Trophoblast cell (in vitro differentiated cells and primary cell): ENCODE results near the gene RIPOR2.

Experiments used
- DNase-seq, 2 donors: peaks; one replicate each; pipeline ENCODE4 v3.0.0-alpha.2; 2016
- H2AFZ ChIP-seq: 2 replicates; pipeline ENCODE4 v1.6.1; 2013; ENCODE audit warnings: low read length, moderate library complexity, mild to moderate bottlenecking; ENCODE audit not compliant: insufficient read depth, poor library complexity
- H2AK5ac ChIP-seq: 2 replicates; pipeline ENCODE4 v1.6.1; 2013; ENCODE audit warnings: mild to moderate bottlenecking, low read length
- H2BK120ac ChIP-seq: 2 replicates; pipeline ENCODE4 v1.6.1; 2013; ENCODE audit warnings: low read length, mild to moderate bottlenecking, moderate library complexity; ENCODE audit not compliant: insufficient read depth, poor library complexity
- H2BK12ac ChIP-seq: 2 replicates; pipeline ENCODE4 v1.6.1; 2013; ENCODE audit warnings: mild to moderate bottlenecking, low read length, moderate library complexity
- H2BK5ac ChIP-seq: 2 replicates; pipeline ENCODE4 v1.6.1; 2013; ENCODE audit warnings: low read length, low read depth, moderate library complexity, mild to moderate bottlenecking; ENCODE audit not compliant: poor library complexity
- H3K14ac ChIP-seq: 2 replicates; pipeline ENCODE4 v1.6.1; 2013; ENCODE audit warnings: mild to moderate bottlenecking, low read length
- H3K18ac ChIP-seq: 2 replicates; pipeline ENCODE4 v1.6.1; 2013; ENCODE audit warnings: mild to moderate bottlenecking, low read length
- H3K23ac ChIP-seq: 2 replicates; pipeline ENCODE4 v1.6.1; 2013; ENCODE audit warnings: low read length
- H3K27ac ChIP-seq: 2 replicates; pipeline ENCODE4 v1.5.1; 2013; ENCODE audit warnings: low read depth, mild to moderate bottlenecking, inconsistent platforms, low read length, moderate library complexity
- H3K27me3 ChIP-seq: 2 replicates; pipeline ENCODE4 v1.6.1; 2013; ENCODE audit warnings: inconsistent platforms, mild to moderate bottlenecking, low read length, moderate library complexity; ENCODE audit not compliant: insufficient read depth
- H3K36me3 ChIP-seq, 2 experiments: 1 replicate in 1 of 2; 2 replicates in 1 of 2; pipeline ENCODE4 v1.6.1; 2013; ENCODE audit warnings: low read length in 2 of 2, mild to moderate bottlenecking in 2 of 2, moderate library complexity in 1 of 2; ENCODE audit not compliant: insufficient read depth in 2 of 2, control insufficient read depth in 1 of 2
- H3K4ac ChIP-seq: 2 replicates; pipeline ENCODE4 v1.6.1; 2013; ENCODE audit warnings: low read depth, mild to moderate bottlenecking, low read length, moderate library complexity
- H3K4me1 ChIP-seq, 2 experiments: 1 replicate in 1 of 2; 2 replicates in 1 of 2; pipeline ENCODE4 v1.6.1; 2013; ENCODE audit warnings: low read length in 2 of 2, mild to moderate bottlenecking in 2 of 2, moderate library complexity in 1 of 2; ENCODE audit not compliant: insufficient read depth in 2 of 2, control insufficient read depth in 1 of 2
- H3K4me2 ChIP-seq: 2 replicates; pipeline ENCODE4 v1.6.1; 2013; ENCODE audit warnings: inconsistent platforms, mild to moderate bottlenecking, low read length, moderate library complexity
- H3K4me3 ChIP-seq: 2 replicates; pipeline ENCODE4 v1.5.1; 2013; ENCODE audit warnings: mild to moderate bottlenecking, low read depth, low read length, inconsistent platforms
- H3K79me1 ChIP-seq: one replicate; pipeline ENCODE4 v1.6.1; 2013; ENCODE audit warnings: low read length
- H3K79me2 ChIP-seq: 2 replicates; pipeline ENCODE4 v1.6.1; 2013; ENCODE audit warnings: low read length, mild to moderate bottlenecking; ENCODE audit not compliant: control insufficient read depth, insufficient read depth, poor library complexity
- H3K9ac ChIP-seq: 2 replicates; pipeline ENCODE4 v1.6.1; 2013; ENCODE audit warnings: mild to moderate bottlenecking, low read length
- H3K9me3 ChIP-seq: 2 replicates; pipeline ENCODE4 v1.6.1; 2013; ENCODE audit warnings: low read depth, mild to moderate bottlenecking, control low read depth, inconsistent platforms, low read length; ENCODE audit not compliant: insufficient read depth
- H4K12ac ChIP-seq: 2 replicates; pipeline ENCODE4 v1.6.1; 2013; ENCODE audit warnings: low read depth, mild to moderate bottlenecking, low read length, moderate library complexity
- H4K8ac ChIP-seq: 2 replicates; pipeline ENCODE4 v1.6.1; 2013; ENCODE audit warnings: low read depth, mild to moderate bottlenecking, low read length, moderate library complexity
- H4K91ac ChIP-seq: one replicate; pipeline ENCODE4 v1.6.1; 2013; ENCODE audit warnings: low read depth, mild to moderate bottlenecking, low read length, moderate library complexity
- WGBS: extraction: QIAGEN DNeasy Blood & Tissue Kit; methylation state at CpG from one replicate; pipeline ENCODE4 v1.1.7; 2013; ENCODE audit warnings: missing lambda C conversion rate; ENCODE audit not compliant: insufficient read length, insufficient coverage; ENCODE audit errors: extremely low coverage; 5-methylcytosine and 5-hydroxymethylcytosine counted together

Gene RIPOR2

DNA sequence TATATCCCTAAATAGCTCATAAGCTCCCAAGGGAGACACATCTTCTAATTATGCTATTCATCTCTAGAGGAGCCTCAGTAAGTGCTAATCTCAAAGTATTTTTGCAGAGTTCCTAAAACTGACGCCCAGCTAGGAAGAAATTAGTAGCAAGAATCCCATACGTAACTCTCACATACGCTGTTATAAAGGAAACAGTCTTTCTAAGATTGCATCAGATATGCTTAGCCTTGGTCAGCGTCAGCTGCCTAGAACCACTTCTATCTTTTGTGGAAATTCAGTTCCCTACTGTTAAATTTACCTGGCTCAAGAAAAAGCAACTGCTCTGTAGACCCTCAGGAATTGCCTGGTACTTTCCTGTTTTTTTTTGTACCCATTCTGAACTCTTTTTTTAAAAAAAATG is 13.6 kb downstream of the RIPOR2 start:
- no peak overlapping the region for H3K4me3 ChIP-seq
- H3K14ac ChIP-seq, result no peak overlapping the region
- H3K23ac ChIP-seq, result no peak overlapping the region
- no peak overlapping the region for H4K12ac ChIP-seq
- no peaks in the 10 kb centered on the region for H3K9me3 ChIP-seq
- H4K91ac ChIP-seq, result no peak overlapping the region
- H2AFZ ChIP-seq, result no peak overlapping the region
- H3K18ac ChIP-seq, result no peak overlapping the region
- no peak overlapping the region for H2BK5ac ChIP-seq
- peaks cover 6 to 18% of the 10 kb centered on the region in 2 experiments for H3K4me1 ChIP-seq
- H3K27me3 ChIP-seq, result no peaks in the 10 kb centered on the region
- no peak overlapping the region for H3K4ac ChIP-seq
- no CpG with 5 or more reads among the region's 4 CpGs for WGBS
- no peaks in the 10 kb centered on the region for H3K36me3 ChIP-seq
- no peak overlapping the region for H4K8ac ChIP-seq
- H2BK12ac ChIP-seq, result no peak overlapping the region
- no peak overlapping the region for H3K4me2 ChIP-seq
- no peak overlapping the region for H3K9ac ChIP-seq
- no peak overlapping the region for H2AK5ac ChIP-seq
- peaks cover 7% of the 10 kb centered on the region for H3K79me1 ChIP-seq
- no peak for DNase-seq
- H2BK120ac ChIP-seq, result no peak overlapping the region
- H3K79me2 ChIP-seq, result no peaks in the 10 kb centered on the region
- no peak overlapping the region for H3K27ac ChIP-seq

DNA sequence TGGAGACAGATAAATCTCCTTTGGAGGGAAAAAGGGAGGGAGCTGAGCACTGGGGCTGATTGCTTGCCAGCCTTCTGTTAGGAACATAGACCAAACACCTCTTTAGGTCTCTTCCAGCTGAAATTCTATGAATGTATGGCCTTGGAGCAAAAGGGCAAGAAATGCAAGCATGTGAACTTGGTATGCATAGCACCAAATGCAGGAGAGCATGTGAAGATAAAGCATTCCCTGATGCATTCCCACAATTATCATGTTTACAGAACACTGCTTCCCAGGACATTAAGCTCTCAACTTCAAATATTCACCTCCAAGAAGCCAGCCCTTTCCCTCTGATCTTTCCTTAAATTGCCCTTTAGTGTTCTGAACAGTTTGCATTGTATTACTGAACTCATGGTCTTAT is 15.6 kb downstream of the RIPOR2 start:
- no peak overlapping the region for H2AFZ ChIP-seq
- no peaks in the 10 kb centered on the region for H3K36me3 ChIP-seq
- H3K79me1 ChIP-seq, result peaks cover 2% of the 10 kb centered on the region
- H3K9me3 ChIP-seq, result peaks cover 2% of the 10 kb centered on the region
- no peak overlapping the region for H3K27ac ChIP-seq
- H4K12ac ChIP-seq, result no peak overlapping the region
- no peak overlapping the region for H4K91ac ChIP-seq
- H2BK120ac ChIP-seq, result no peak overlapping the region
- H3K27me3 ChIP-seq, result no peaks in the 10 kb centered on the region
- no peak overlapping the region for H4K8ac ChIP-seq
- H2BK12ac ChIP-seq, result no peak overlapping the region
- H3K4ac ChIP-seq, result no peak overlapping the region
- no peak overlapping the region for H3K9ac ChIP-seq
- no peak overlapping the region for H3K4me2 ChIP-seq
- peaks cover 1 to 14% of the 10 kb centered on the region in 2 experiments for H3K4me1 ChIP-seq
- no peak overlapping the region for H2AK5ac ChIP-seq
- H2BK5ac ChIP-seq, result no peak overlapping the region
- no peak overlapping the region for H3K4me3 ChIP-seq
- peaks cover 1% of the 10 kb centered on the region for H3K79me2 ChIP-seq
- no peak overlapping the region for H3K23ac ChIP-seq
- no peak overlapping the region for H3K14ac ChIP-seq
- H3K18ac ChIP-seq, result no peak overlapping the region
- DNase-seq, result peak in 1 of 2 donors; percentile 50

DNA sequence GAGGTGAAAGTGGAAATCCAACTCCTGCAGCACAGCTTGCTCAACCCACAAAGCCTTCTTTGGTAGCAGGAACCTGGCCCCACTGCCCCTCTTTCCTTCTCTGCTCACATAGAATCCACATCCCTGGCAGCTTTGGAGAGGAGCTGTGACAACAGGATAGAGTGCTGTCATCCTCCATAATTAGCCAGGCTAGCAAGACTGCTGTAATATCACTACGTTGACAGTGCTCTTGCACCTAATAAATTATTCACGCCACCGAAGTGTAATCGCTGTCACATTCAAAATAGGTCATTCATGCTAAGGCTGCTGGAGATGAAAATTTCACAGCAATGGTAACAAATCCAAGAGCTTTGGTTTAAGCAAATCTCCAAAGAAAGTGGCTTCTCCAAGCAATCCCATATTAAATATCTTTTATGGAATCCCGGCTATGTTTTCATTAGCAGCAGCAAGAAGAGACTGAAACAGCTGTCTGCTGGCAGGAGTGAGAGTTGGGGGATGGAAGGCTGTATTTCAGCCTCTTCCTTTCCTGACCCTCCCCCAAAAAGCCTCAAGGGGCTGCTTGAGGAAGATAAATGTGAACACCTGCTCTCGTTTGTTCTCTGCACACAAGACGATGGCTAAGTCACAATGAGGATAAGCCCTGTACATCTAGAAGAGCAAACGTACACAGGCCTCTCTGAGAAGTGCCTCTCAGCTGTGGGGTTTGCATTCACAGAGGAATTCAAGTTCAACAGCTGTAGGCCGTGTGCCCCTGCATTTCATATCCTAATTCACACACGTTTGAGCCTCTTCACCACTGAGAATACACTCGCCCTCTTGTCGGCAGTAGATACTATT is 16.5 kb downstream of the RIPOR2 start:
- Histone ChIP-seq H3K9ac (no peak overlapping the region), H3K27ac (no peak overlapping the region), H3K4me3 (no peak overlapping the region), H4K8ac (no peak overlapping the region), H3K27me3 (no peaks in the 10 kb centered on the region), H2BK5ac (no peak overlapping the region), H3K23ac (no peak overlapping the region), H3K36me3 (no peaks in the 10 kb centered on the region), H3K4me1 (peaks cover 0 to 12% of the 10 kb centered on the region in 2 experiments), H3K18ac (no peak overlapping the region), H2AFZ (peak overlapping the region; percentile 52), H3K79me2 (peaks cover 1% of the 10 kb centered on the region), H3K14ac (no peak overlapping the region), H2BK12ac (no peak overlapping the region), H4K12ac (no peak overlapping the region), H4K91ac (no peak overlapping the region), H3K4ac (no peak overlapping the region), H2BK120ac (no peak overlapping the region), H3K4me2 (no peak overlapping the region), H2AK5ac (peak overlapping the region; percentile 53), H3K79me1 (peaks cover 2% of the 10 kb centered on the region), H3K9me3 (peaks cover 2% of the 10 kb centered on the region)
- DNase-seq, result no peak
- WGBS, result no CpG with 5 or more reads among the region's 12 CpGs

DNA sequence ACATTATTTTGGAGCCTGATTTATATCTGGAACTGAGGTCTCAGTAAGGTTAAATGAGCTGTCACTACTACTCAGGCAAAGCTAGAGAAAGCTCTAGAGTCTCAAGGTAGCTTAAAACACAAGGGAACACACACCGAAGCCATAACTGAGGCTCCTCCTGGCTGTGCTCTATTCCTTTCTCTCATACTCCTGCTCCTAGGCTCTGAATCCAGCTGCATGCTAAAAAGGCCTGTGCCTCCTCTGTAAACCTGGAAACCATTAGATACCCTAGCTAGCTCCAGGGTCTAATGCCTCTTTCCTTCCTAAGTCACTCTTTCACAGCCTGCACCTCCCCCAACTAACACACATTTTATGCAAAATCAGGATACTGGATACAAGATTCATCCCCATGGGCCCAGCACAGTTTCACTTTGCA is 17.1 kb downstream of the RIPOR2 start:
- Histone ChIP-seq H3K18ac (no peak overlapping the region), H2BK12ac (no peak overlapping the region), H3K9me3 (peaks cover 2% of the 10 kb centered on the region), H3K4me2 (no peak overlapping the region), H3K27ac (no peak overlapping the region), H3K23ac (no peak overlapping the region), H2BK5ac (no peak overlapping the region), H2AK5ac (no peak overlapping the region), H3K4me1 (peaks cover 0 to 6% of the 10 kb centered on the region in 2 experiments), H3K79me2 (peaks cover 1% of the 10 kb centered on the region), H3K27me3 (no peaks in the 10 kb centered on the region), H3K9ac (no peak overlapping the region), H3K4ac (no peak overlapping the region), H3K14ac (no peak overlapping the region), H4K8ac (no peak overlapping the region), H4K91ac (no peak overlapping the region), H4K12ac (no peak overlapping the region), H2BK120ac (no peak overlapping the region), H3K79me1 (no peaks in the 10 kb centered on the region), H2AFZ (no peak overlapping the region), H3K36me3 (no peaks in the 10 kb centered on the region), H3K4me3 (no peak overlapping the region)
- no CpG with 5 or more reads among the region's 1 CpG for WGBS
- DNase-seq, result no peak
